Astrocyte (in vitro differentiated cells and primary cell): ENCODE measurements around the gene SRGAP1. TPM values are rescaled to one million over a fixed set of nuclear protein-coding genes. Genes with fewer than 3 reads are reported as not detected.

Source experiments
- DNase-seq: peaks from one replicate; pipeline ENCODE4 v3.0.0-alpha.2; 2010; ENCODE audit warnings: low read depth
- FAIRE-seq: peaks from 2 replicates; lab custom pipeline; 2011; peaks lifted over from hg19 to GRCh38; lab: Jason Lieb, UNC
- H2AFZ ChIP-seq: 2 replicates; pipeline ENCODE4 v1.6.0; 2012; ENCODE audit warnings: low read depth, low read length, inconsistent platforms
- H3K27ac ChIP-seq: 2 replicates; pipeline ENCODE4 v1.5.1; 2011; ENCODE audit warnings: low read depth, low read length, inconsistent platforms
- H3K27me3 ChIP-seq: 2 replicates; pipeline ENCODE4 v1.6.0; 2011; ENCODE audit warnings: low read length, inconsistent platforms; ENCODE audit not compliant: insufficient read depth
- H3K36me3 ChIP-seq: 2 replicates; pipeline ENCODE4 v1.5.1; 2011; ENCODE audit warnings: low read length, inconsistent platforms; ENCODE audit not compliant: insufficient read depth
- H3K4me1 ChIP-seq: 2 replicates; pipeline ENCODE4 v1.5.1; 2011; ENCODE audit warnings: low read length, inconsistent platforms; ENCODE audit not compliant: insufficient read depth
- H3K4me2 ChIP-seq: 2 replicates; pipeline ENCODE4 v1.6.0; 2012; ENCODE audit warnings: low read length, inconsistent platforms
- H3K4me3 ChIP-seq: 2 replicates; pipeline ENCODE4 v1.5.1; 2011; ENCODE audit warnings: low read depth, mild to moderate bottlenecking, low read length, inconsistent platforms; ENCODE audit not compliant: insufficient read depth
- H3K79me2 ChIP-seq: 2 replicates; pipeline ENCODE4 v1.6.0; 2012; ENCODE audit warnings: mild to moderate bottlenecking, low read length, inconsistent platforms; ENCODE audit not compliant: insufficient read depth
- H3K9ac ChIP-seq: 2 replicates; pipeline ENCODE4 v1.6.0; 2012; ENCODE audit warnings: mild to moderate bottlenecking, low read length, inconsistent platforms
- H3K9me3 ChIP-seq: 2 replicates; pipeline ENCODE4 v1.5.1; 2012; ENCODE audit warnings: low read depth, mild to moderate bottlenecking, low read length, inconsistent platforms; ENCODE audit not compliant: insufficient read depth
- H4K20me1 ChIP-seq: 2 replicates; pipeline ENCODE4 v1.6.0; 2012; ENCODE audit warnings: low read length, inconsistent platforms; ENCODE audit not compliant: insufficient read depth
- H3K27ac Mint-ChIP-seq: one replicate; pipeline ENCODE4 v1.8.0; 2021; ENCODE audit warnings: mild to moderate bottlenecking, mixed read lengths; ENCODE audit not compliant: unreplicated experiment
- H3K27me3 Mint-ChIP-seq: one replicate; pipeline ENCODE4 v1.8.0; 2021; ENCODE audit warnings: low read depth, mixed read lengths; ENCODE audit not compliant: unreplicated experiment
- H3K36me3 Mint-ChIP-seq: one replicate; pipeline ENCODE4 v1.8.0; 2021; ENCODE audit warnings: low read depth, mixed read lengths; ENCODE audit not compliant: unreplicated experiment
- H3K4me1 Mint-ChIP-seq: one replicate; pipeline ENCODE4 v1.8.0; 2021; ENCODE audit warnings: low read depth, mixed read lengths; ENCODE audit not compliant: unreplicated experiment
- H3K4me3 Mint-ChIP-seq: one replicate; pipeline ENCODE4 v1.8.0; 2021; ENCODE audit warnings: mild to moderate bottlenecking, moderate library complexity, mixed read lengths; ENCODE audit not compliant: unreplicated experiment
- H3K9me3 Mint-ChIP-seq: one replicate; pipeline ENCODE4 v1.8.0; 2021; ENCODE audit warnings: mild to moderate bottlenecking, mixed read lengths; ENCODE audit not compliant: unreplicated experiment
- EZH2 ChIP-seq: IDR thresholded peaks from 2 replicates; pipeline ENCODE4 v1.6.1; 2012; ENCODE audit warnings: mild to moderate bottlenecking, low read length, inconsistent platforms; ENCODE audit not compliant: insufficient read depth
- total RNA-seq: library from RNA; stranded (reverse); gene quantifications from 2 replicates; pipeline ENCODE4 v1.2.1, GENCODE V29; 2021
- TF ChIP-seq, protein P1 (sequence below): IDR thresholded peaks from 2 replicates; pipeline ENCODE4 v1.5.1; 2011; ENCODE audit warnings: low read depth, mild to moderate bottlenecking, inconsistent platforms, low read length, moderate library complexity; ENCODE audit not compliant: insufficient read depth

SRGAP1 gene
- total RNA-seq, 1 donor from 2014 or later = 15.2 TPM

DNA sequence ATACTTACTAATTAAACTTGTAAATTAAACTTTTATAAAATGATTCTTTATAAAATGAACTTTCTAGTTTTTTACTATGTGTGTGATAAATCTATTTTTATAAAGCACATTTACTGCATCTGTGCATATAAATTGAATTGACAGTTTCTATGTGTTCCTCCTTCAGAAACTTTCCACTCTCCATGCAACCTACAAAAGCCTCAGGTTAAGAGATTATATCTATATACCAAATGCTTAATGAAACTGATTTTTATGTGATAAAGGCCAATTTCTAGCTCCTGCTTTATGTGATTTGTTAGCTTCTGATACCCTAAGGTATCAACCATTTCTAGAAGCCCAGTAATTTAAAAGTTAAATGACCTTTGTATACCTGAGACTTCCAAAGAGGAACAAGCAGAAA lies 174.0 kb downstream of the SRGAP1 start:
- H3K36me3 Mint-ChIP-seq = no peaks in the 10 kb centered on the region
- TF ChIP-seq EZH2 = no peak
- TF ChIP-seq, protein P1, sequence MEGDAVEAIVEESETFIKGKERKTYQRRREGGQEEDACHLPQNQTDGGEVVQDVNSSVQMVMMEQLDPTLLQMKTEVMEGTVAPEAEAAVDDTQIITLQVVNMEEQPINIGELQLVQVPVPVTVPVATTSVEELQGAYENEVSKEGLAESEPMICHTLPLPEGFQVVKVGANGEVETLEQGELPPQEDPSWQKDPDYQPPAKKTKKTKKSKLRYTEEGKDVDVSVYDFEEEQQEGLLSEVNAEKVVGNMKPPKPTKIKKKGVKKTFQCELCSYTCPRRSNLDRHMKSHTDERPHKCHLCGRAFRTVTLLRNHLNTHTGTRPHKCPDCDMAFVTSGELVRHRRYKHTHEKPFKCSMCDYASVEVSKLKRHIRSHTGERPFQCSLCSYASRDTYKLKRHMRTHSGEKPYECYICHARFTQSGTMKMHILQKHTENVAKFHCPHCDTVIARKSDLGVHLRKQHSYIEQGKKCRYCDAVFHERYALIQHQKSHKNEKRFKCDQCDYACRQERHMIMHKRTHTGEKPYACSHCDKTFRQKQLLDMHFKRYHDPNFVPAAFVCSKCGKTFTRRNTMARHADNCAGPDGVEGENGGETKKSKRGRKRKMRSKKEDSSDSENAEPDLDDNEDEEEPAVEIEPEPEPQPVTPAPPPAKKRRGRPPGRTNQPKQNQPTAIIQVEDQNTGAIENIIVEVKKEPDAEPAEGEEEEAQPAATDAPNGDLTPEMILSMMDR = no peak

DNA sequence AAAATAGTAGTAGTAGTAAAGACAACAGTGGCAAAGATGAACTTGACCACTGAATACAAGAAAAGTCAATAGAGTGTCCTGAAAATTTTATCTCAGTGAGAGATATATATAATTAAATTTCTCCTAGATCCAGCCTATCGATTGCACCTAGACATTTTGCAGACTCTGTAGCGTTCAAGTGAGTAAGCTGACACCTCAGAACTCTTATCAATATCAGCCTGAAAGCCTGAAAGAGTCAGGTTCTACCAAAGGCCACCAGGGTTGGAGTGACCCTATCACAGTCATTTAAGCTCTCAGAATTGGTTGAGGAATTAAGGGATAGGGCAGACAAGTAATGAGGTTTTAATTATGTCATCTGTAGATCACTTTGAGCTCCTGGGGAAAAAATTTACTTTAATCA lies 174.6 kb downstream of the SRGAP1 start:
- Histone ChIP-seq H3K27ac (no peak overlapping the region), H3K9me3 (no peaks in the 10 kb centered on the region), H2AFZ (no peak overlapping the region), H3K4me3 (no peak overlapping the region), H3K4me2 (no peak overlapping the region), H3K79me2 (no peaks in the 10 kb centered on the region), H4K20me1 (no peaks in the 10 kb centered on the region), H3K9ac (no peak overlapping the region), H3K27me3 (no peaks in the 10 kb centered on the region), H3K36me3 (no peaks in the 10 kb centered on the region), H3K4me1 (no peaks in the 10 kb centered on the region)
- peaks cover 3% of the 10 kb centered on the region for H3K4me1 Mint-ChIP-seq
- FAIRE-seq (no peak), DNase-seq (no peak)
- H3K4me3 Mint-ChIP-seq = no peak overlapping the region
- no peak overlapping the region for H3K27ac Mint-ChIP-seq
- H3K9me3 Mint-ChIP-seq = no peaks in the 10 kb centered on the region
- no peaks in the 10 kb centered on the region for H3K27me3 Mint-ChIP-seq
- H3K36me3 Mint-ChIP-seq = no peaks in the 10 kb centered on the region
- TF ChIP-seq EZH2 = no peak
- TF ChIP-seq, protein P1 = no peak

More for the DNA sequence above, 174.0 kb downstream of the SRGAP1 start:
- H2AFZ ChIP-seq = no peak overlapping the region
- H3K9ac ChIP-seq = no peak overlapping the region
- FAIRE-seq (no peak), DNase-seq (no peak)
- H3K79me2 ChIP-seq = no peaks in the 10 kb centered on the region
- no peaks in the 10 kb centered on the region for H3K27me3 ChIP-seq
- H3K36me3 ChIP-seq = no peaks in the 10 kb centered on the region
- H3K4me2 ChIP-seq = no peak overlapping the region
- Mint-ChIP-seq H3K27ac (no peak overlapping the region), H3K9me3 (no peaks in the 10 kb centered on the region), H3K27me3 (no peaks in the 10 kb centered on the region), H3K4me1 (peaks cover 9% of the 10 kb centered on the region), H3K4me3 (no peak overlapping the region)
- no peak overlapping the region for H3K27ac ChIP-seq
- no peaks in the 10 kb centered on the region for H3K9me3 ChIP-seq
- no peak overlapping the region for H3K4me3 ChIP-seq
- H3K4me1 ChIP-seq = no peaks in the 10 kb centered on the region
- H4K20me1 ChIP-seq = no peaks in the 10 kb centered on the region

GRCh38 chr12:64019654-64020053 lies 175.2 kb downstream of the SRGAP1 start:
- no peak overlapping the region for H3K4me3 ChIP-seq
- no peak overlapping the region for H3K9ac ChIP-seq
- DNase-seq (no peak), FAIRE-seq (no peak)
- no peak overlapping the region for H3K27ac ChIP-seq
- H3K27me3 ChIP-seq = no peaks in the 10 kb centered on the region
- no peaks in the 10 kb centered on the region for H3K4me1 ChIP-seq
- no peaks in the 10 kb centered on the region for H4K20me1 ChIP-seq
- H3K4me3 Mint-ChIP-seq = no peak overlapping the region
- TF ChIP-seq, protein P1 = no peak
- TF ChIP-seq EZH2 = no peak
- no peaks in the 10 kb centered on the region for H3K27me3 Mint-ChIP-seq
- H3K36me3 Mint-ChIP-seq = peaks cover 2% of the 10 kb centered on the region
- H3K27ac Mint-ChIP-seq = no peak overlapping the region
- H2AFZ ChIP-seq = no peak overlapping the region
- H3K9me3 Mint-ChIP-seq = no peaks in the 10 kb centered on the region
- no peak overlapping the region for H3K4me2 ChIP-seq
- H3K9me3 ChIP-seq = no peaks in the 10 kb centered on the region
- no peaks in the 10 kb centered on the region for H3K4me1 Mint-ChIP-seq
- H3K36me3 ChIP-seq = no peaks in the 10 kb centered on the region
- no peaks in the 10 kb centered on the region for H3K79me2 ChIP-seq
